SH-SY5Y (cell line): Measurements from ENCODE around the gene MYO1H.

Source experiments
- GATA2 ChIP-seq: IDR thresholded peaks from 2 replicates; pipeline ENCODE4 v1.6.1; 2011; ENCODE audit warnings: mild to moderate bottlenecking, low read depth, low read length
- GATA3 ChIP-seq: IDR thresholded peaks from 2 replicates; pipeline ENCODE4 v1.6.1; 2011; ENCODE audit warnings: low read depth, mild to moderate bottlenecking, low read length, moderate library complexity

- TF ChIP-seq GATA2 (no peak), GATA3 (no peak)
Measured at GRCh38 chr12:109336593-109336992, 11.1 kb upstream of the MYO1H start.
